Thyroid gland (tissue), 4 donors: Measurements from ENCODE around the gene ZIK1.

Experiments used
- CTCF ChIP-seq, 6 experiments: fragments of 200-600 bp in 3 of 6; fragments of 450-650 bp in 3 of 6; sonication (generic) in 3 of 6; IDR thresholded peaks; one replicate each; pipeline ENCODE4 v1.5.1; 2016 to 2019; ENCODE audit warnings: antibody characterized with exemption in 6 of 6, mild to moderate bottlenecking in 2 of 6, inconsistent platforms in 1 of 6, moderate library complexity in 1 of 6
- POLR2A ChIP-seq, 2 donors: fragments of 450-650 bp; IDR thresholded peaks; one replicate each; pipeline ENCODE4 v1.6.1; 2017; ENCODE audit warnings: antibody characterized with exemption in 2 of 2, mild to moderate bottlenecking in 2 of 2, moderate library complexity in 1 of 2

GRCh38 chr19:57546513-57546912 lies 37.4 kb upstream of the ZIK1 start:
- TF ChIP-seq POLR2A (IDR thresholded peaks at IDR 0.05) (no peak), CTCF (IDR thresholded peaks at IDR 0.05) (no peak)
